ENCODE results near the gene NCOA7. TPM values are rescaled to one million over a fixed set of nuclear protein-coding genes. Genes with fewer than 3 reads are reported as not detected.
"Not testable (repeated sequence)": the region's sequence is repeated elsewhere in the genome, so short reads cannot be mapped to it uniquely, and the experiment has no call there.

NCOA7 gene
- total RNA-seq, 2 experiments from 2014 or later, result 43.2 to 53.1 TPM

DNA sequence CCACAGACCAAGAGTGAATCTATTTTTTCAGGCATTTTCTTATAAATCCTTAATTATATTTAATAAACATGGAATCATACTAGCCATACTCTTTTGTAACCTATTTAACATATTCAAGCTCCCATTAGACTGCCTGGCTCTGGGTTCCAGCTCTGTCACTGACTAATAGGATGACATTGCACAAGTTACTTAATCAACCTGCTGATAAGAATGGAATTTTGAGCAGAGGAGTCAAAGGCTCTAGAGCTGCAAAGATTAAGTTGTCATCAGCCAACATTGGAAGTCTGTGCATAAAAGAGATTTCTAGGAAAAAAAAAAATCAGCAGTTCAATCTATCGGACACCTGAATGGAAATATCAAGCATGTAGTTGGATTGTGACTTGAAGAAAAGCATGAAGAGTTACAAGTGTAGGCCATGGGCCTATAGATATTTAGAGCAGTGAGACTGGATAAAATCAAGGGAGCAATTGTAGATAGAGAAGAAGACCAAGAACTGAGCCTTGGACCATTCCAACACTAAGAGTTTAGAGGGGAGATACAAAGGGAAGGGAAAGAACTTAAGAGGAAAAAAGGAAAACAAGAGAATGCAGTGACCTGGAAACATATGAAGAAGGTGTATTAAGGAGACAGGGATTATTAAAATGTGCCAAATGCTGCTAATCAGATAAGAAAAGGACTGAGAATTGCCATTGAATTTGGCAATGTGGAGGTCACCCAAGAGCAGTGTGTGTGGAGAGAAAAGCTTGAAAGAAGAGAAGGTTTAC lies 154.8 kb downstream of the NCOA7 start:
- ChIA-PET CTCF (interaction anchor here (1.0 to 1.2 kb wide), 2 partner anchors 10 kb away, joined by 3 to 6 read pairs; partner anchors contain the start of gene HINT3), POLR2A (no interaction called here)
- DNase-seq, result no peak
- H3K36me3 Mint-ChIP-seq (ENCODE audit: low read depth), result no peaks in the 10 kb centered on the region
- no peak overlapping the region for H3K27ac Mint-ChIP-seq
- peaks cover 7% of the 10 kb centered on the region for H3K4me1 Mint-ChIP-seq
- H3K9me3 Mint-ChIP-seq, result no peaks in the 10 kb centered on the region
- H3K27me3 Mint-ChIP-seq, result peaks cover 16% of the 10 kb centered on the region
- H3K4me3 Mint-ChIP-seq, result no peak overlapping the region

DNA sequence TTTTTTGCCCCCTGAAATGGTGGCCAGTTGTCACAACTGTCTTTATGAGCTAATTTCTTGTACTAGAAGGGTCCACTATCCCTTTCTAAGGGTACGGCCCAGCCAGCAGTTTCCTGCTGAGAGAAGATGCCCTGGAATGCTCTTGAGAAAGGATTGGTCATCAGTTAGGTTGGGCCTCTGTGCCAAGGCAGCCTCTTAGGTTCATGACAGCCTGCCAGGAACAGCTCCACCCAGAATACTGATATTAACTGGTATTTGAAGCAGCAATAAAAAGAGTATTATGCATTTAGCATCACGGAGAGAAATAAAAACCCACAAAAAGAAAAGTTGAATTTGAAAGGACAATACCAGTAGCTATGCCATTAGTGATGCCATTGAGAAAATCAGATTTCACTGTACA lies 156.9 kb downstream of the NCOA7 start:
- no peaks in the 10 kb centered on the region for H3K9me3 Mint-ChIP-seq
- DNase-seq, result no peak
- POLR2A ChIA-PET, result no interaction called here
- no peaks in the 10 kb centered on the region for H3K36me3 Mint-ChIP-seq (ENCODE audit: low read depth)
- H3K27me3 Mint-ChIP-seq, result peaks cover 8% of the 10 kb centered on the region
- CTCF ChIA-PET, result interaction anchor here (1.0 to 1.8 kb wide), 4 partner anchors 9 to 156 kb away, joined by 3 to 10 read pairs (median 4); partner anchors contain the start of genes HINT3 and NCOA7
- H3K27ac Mint-ChIP-seq, result no peak overlapping the region
- H3K4me1 Mint-ChIP-seq, result peaks cover 7% of the 10 kb centered on the region
- H3K4me3 Mint-ChIP-seq, result no peak overlapping the region

DNA sequence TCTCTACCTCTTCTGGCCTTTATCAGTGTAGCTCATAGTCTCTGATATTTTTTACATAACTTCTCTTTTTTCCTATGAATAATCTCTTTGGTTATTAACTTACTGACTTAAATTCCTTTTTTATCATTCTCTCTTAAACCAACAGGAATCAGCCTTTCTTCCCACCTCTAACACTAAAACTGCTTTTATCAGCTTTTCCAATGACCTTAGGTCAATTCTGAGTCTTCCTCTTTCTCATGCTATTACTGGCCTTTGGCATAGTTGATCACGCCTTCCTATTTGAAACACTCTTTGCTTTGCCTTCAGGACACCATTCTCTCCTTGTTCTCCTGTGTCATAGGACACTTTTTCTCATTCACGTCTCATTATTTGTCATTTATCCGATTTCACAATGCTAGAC lies 157.7 kb downstream of the NCOA7 start:
- Mint-ChIP-seq H3K4me3 (no peak overlapping the region), H3K27ac (no peak overlapping the region), H3K9me3 (no peaks in the 10 kb centered on the region), H3K27me3 (peaks cover 8% of the 10 kb centered on the region), H3K4me1 (peaks cover 7% of the 10 kb centered on the region), H3K36me3 (ENCODE audit: low read depth) (no peaks in the 10 kb centered on the region)
- ChIA-PET POLR2A (no interaction called here), CTCF (interaction anchor here (1.0 to 1.8 kb wide), 4 partner anchors 8 to 157 kb away, joined by 3 to 10 read pairs (median 4); partner anchors contain the start of genes HINT3 and NCOA7)
- DNase-seq, result no peak

DNA sequence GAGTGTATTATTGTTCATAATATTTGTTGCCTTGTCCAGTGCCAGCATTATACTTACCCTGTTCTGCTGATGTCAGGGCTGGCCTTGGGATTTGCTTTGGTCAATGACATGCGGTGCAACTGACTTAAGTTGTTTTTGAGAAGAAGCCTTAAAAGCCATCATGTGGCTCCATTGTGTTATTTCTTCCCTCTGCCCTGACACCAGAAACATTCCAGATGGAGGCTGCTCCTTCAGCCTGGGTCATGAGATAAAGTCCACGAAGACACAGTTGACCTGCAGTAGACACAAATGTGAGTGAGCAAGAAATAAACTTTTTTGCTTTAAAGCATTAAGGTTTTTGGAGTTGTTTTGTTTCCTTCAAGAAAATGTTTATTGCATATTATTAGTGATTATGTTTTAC lies 158.3 kb downstream of the NCOA7 start:
- Mint-ChIP-seq H3K27ac (no peak overlapping the region), H3K4me1 (peaks cover 3% of the 10 kb centered on the region), H3K4me3 (no peak overlapping the region), H3K9me3 (no peaks in the 10 kb centered on the region), H3K36me3 (ENCODE audit: low read depth) (no peaks in the 10 kb centered on the region), H3K27me3 (peaks cover 8% of the 10 kb centered on the region)
- CTCF ChIA-PET, result interaction anchor here (1.6 kb wide), 1 partner anchor 8 kb away, joined by 10 read pairs; the partner anchor contains the start of gene HINT3
- POLR2A ChIA-PET, result no interaction called here
- no peak for DNase-seq

DNA sequence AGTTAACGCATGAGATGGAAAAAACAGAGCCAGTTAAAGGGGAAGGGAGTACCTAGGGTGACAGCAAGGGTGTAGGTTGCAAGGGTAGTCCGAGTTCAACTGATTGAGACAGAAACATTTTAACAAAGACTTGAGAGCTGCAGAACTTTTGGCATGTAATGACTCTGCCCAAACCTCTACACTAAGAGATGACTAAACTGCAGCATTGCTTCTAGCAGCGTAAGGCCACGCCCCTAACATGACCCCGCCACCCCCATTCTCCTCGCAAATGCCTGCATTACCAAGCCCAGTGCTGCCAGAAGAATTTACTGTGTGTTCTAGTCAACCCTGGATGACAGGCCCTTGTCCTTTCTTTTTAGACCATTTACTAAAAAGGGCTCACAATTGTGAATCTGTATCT lies 159.5 kb downstream of the NCOA7 start:
- CTCF ChIA-PET, result no interaction called here
- no peaks in the 10 kb centered on the region for H3K9me3 Mint-ChIP-seq
- H3K27ac Mint-ChIP-seq, result no peak overlapping the region
- no peak overlapping the region for H3K4me3 Mint-ChIP-seq
- H3K4me1 Mint-ChIP-seq, result peaks cover 5% of the 10 kb centered on the region
- peaks cover 10% of the 10 kb centered on the region for H3K27me3 Mint-ChIP-seq
- POLR2A ChIA-PET, result no interaction called here
- no peak for DNase-seq
- H3K36me3 Mint-ChIP-seq (ENCODE audit: low read depth), result no peaks in the 10 kb centered on the region

DNA sequence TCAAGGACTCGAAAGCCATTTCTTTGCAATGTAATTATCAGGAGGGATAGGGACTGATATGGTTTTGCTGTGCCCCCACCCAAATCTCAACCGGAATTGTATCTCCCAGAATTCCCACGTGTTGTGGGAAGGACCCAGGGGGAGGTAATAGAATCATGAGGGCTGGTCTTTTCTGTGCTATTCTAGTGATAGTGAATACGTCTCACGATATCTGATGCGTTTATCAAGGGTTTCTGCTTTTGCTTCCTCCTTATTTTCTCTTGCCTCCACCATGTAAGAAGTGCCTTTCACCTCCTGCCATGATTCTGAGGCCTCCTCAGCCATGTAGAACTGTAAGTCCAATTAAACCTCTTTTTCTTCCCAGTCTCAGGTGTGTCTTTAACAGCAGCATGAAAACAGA lies 160.0 kb downstream of the NCOA7 start:
- peaks cover 11% of the 10 kb centered on the region for H3K27me3 Mint-ChIP-seq

DNA sequence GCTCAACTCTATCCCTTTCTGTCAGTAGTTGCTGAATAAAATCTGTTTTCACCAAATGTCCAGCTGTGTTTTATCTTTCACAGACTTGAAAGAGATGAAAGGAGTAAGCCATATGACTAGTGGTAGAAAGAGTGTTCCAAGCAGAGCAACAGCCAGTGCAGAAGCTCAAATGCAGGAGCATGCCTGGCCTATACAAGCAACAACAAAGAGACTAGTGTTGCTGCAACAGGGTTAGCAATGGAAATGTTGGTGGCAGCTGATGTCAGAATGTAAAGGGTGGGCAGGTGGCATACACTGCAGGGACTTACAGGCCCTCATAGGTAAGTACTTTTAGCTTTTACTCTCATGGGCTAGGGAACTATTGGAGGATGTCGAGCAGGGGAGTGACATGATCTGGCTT lies 160.6 kb downstream of the NCOA7 start:
- Mint-ChIP-seq H3K27me3 (peaks cover 6% of the 10 kb centered on the region), H3K36me3 (ENCODE audit: low read depth) (no peaks in the 10 kb centered on the region), H3K27ac (no peak overlapping the region), H3K4me1 (peaks cover 7% of the 10 kb centered on the region), H3K9me3 (no peaks in the 10 kb centered on the region), H3K4me3 (no peak overlapping the region)
- POLR2A ChIA-PET, result interaction anchor here (0.6 kb wide), 1 partner anchor 74 kb away, joined by 5 read pairs; no protein-coding TSS in a partner anchor
- no peak for DNase-seq
- CTCF ChIA-PET, result interaction anchor here (1.0 to 3.2 kb wide), 4 partner anchors 23 to 159 kb away, joined by 3 to 8 read pairs (median 6); no protein-coding TSS in a partner anchor

More for the DNA sequence above, 160.0 kb downstream of the NCOA7 start:
- H3K4me3 Mint-ChIP-seq; H3K4me1 Mint-ChIP-seq; DNase-seq; H3K36me3 Mint-ChIP-seq (ENCODE audit: low read depth); POLR2A ChIA-PET; H3K9me3 Mint-ChIP-seq; H3K27ac Mint-ChIP-seq: not testable (repeated sequence)
- CTCF ChIA-PET, result interaction anchor here (1.0 kb wide), 1 partner anchor 32 kb away, joined by 3 read pairs; no protein-coding TSS in a partner anchor

DNA sequence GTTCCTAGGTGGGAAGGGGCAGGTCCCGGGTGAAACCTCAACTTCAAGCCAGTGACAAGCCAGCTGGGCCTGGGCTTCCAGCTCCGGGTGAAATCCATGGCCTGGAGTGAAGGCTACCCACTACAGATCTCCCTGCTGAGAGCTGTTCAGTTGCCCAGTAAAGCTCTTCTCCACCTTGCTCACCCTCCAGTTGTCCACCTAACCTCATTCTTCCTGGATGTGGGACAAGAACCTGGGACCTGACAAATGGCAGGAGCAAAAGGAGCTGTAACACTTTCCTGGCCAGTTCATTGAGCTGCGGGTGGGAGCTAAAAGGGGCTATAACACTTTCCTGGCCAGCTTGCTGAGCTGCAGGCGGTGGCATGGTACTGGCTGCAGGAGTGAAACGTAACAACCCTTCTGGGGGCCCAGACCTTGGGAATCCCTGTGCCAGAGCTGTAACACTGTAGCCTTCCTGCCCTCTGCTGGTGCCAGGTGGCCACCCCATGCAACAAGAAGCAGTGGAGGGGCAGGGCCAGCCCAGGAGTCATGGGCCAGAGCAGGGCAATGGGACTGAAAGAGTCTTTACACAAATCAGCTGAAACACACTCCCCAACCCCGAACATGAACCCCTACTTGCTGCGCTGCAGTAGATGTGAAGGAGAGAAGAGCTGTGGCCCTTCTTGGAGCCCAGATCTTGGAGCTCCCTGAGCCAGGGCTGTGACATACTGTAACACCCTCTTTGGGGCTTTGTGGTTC lies 162.2 kb downstream of the NCOA7 start:
- ChIA-PET POLR2A (interaction anchor here (0.6 to 1.2 kb wide), 2 partner anchors 163 to 172 kb away, joined by 3 to 4 read pairs; partner anchors contain the start of gene NCOA7), CTCF (interaction anchor here (0.9 to 3.2 kb wide), 12 partner anchors 10 to 199 kb away, joined by 3 to 18 read pairs (median 4); partner anchors contain the start of gene NCOA7)
- H3K4me1 Mint-ChIP-seq, result peaks cover 7% of the 10 kb centered on the region
- no peak overlapping the region for H3K4me3 Mint-ChIP-seq
- H3K9me3 Mint-ChIP-seq, result no peaks in the 10 kb centered on the region
- H3K36me3 Mint-ChIP-seq (ENCODE audit: low read depth), result no peaks in the 10 kb centered on the region
- H3K27ac Mint-ChIP-seq, result no peak overlapping the region
- DNase-seq, result peak; percentile 35
- peaks cover 6% of the 10 kb centered on the region for H3K27me3 Mint-ChIP-seq

DNA sequence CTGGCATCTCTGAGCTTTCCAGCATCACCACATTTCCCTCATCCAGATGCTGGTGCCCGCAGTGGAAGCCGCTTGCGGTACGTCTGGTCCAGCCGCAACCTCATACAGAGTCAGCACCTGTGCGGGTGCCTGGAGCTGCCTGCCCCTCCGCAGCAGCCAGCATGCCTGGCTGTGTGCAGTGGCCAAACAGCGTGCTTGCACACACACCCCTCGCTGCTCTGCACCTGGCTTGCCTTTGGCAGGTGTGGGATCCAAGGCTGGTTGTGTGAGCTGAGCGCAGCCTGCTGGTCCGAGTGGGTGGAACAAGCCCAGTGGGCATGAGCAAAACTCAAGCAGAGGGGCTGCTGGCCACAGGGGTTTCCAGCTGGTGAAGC lies 162.7 kb downstream of the NCOA7 start:
- Mint-ChIP-seq H3K27me3 (peaks cover 5% of the 10 kb centered on the region), H3K9me3 (no peaks in the 10 kb centered on the region), H3K36me3 (ENCODE audit: low read depth) (no peaks in the 10 kb centered on the region), H3K4me3 (no peak overlapping the region), H3K27ac (no peak overlapping the region), H3K4me1 (peaks cover 7% of the 10 kb centered on the region)
- ChIA-PET CTCF (interaction anchor here (1.0 to 3.2 kb wide), 9 partner anchors 11 to 200 kb away, joined by 3 to 18 read pairs (median 7); partner anchors contain the start of gene NCOA7), POLR2A (interaction anchor here (1.2 kb wide), 1 partner anchor 163 kb away, joined by 3 read pairs; the partner anchor contains the start of gene NCOA7)
- no peak for DNase-seq

DNA sequence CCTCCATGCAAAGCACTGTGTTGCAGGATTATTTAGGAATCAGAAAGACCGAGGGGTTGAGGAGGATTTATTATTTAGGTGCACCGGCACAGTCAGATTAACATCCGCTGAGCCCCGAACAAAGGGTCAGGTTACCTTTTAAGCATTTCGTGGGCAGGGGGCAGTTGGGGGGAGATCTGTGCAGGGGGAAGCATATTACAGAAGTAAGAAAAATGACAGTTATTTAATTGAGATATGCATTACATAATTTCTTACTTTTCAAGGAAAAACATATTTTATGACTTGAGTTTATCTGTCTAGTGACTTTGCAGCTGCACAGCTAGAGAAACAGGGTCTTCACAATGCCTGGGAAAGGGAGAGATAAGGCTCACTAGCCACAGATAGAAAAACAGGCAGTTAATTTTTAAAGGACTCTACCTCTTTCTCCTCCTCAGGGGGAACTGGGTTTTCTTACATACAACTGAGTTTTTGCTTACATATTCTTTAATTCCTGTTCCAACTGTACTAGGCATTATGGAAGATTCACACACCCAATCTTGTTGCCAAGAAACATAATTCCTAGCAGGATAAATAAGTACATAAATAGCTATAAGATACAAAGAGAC lies 164.1 kb downstream of the NCOA7 start:
- ChIA-PET CTCF (interaction anchor here (0.9 to 5.5 kb wide), 10 partner anchors 10 to 169 kb away, joined by 3 to 50 read pairs (median 12); partner anchors contain the start of gene NCOA7), POLR2A (no interaction called here)

DNA sequence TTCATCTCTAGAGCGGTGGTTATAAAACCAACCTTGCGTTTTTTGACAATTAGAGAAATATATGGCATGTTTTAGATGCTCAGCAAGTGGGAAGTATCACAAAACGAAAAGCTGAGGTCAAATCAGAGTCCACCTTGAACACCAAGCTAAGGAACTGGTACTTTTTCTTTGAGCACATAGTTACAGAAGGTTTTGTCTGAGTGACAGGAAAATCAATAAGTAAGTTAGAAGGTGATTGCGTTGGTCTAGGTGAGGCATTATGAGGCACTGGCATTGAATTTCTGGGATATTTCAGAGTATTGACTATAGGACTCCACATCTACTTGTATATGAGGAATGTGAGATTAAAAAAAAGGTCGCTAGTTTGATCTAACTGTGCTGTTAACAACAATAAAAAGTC lies 165.2 kb downstream of the NCOA7 start:
- DNase-seq, result no peak
- H3K4me3 Mint-ChIP-seq, result no peak overlapping the region

More for the DNA sequence above, 164.1 kb downstream of the NCOA7 start:
- Mint-ChIP-seq H3K9me3 (no peaks in the 10 kb centered on the region), H3K27ac (no peak overlapping the region), H3K4me3 (no peak overlapping the region), H3K4me1 (peaks cover 7% of the 10 kb centered on the region), H3K36me3 (ENCODE audit: low read depth) (no peaks in the 10 kb centered on the region), H3K27me3 (peaks cover 3% of the 10 kb centered on the region)
- no peak for DNase-seq

More for the DNA sequence above, 165.2 kb downstream of the NCOA7 start:
- Mint-ChIP-seq H3K36me3 (ENCODE audit: low read depth) (no peaks in the 10 kb centered on the region), H3K9me3 (no peaks in the 10 kb centered on the region), H3K27me3 (peaks cover 3% of the 10 kb centered on the region), H3K4me1 (peaks cover 7% of the 10 kb centered on the region), H3K27ac (no peak overlapping the region)
- ChIA-PET POLR2A (interaction anchor here (0.6 to 1.0 kb wide), 3 partner anchors 24 to 175 kb away, joined by 3 to 7 read pairs (median 3); partner anchors contain the start of gene NCOA7), CTCF (interaction anchor here (0.6 to 5.5 kb wide), 42 partner anchors 8 to 646 kb away, joined by 3 to 50 read pairs (median 6); partner anchors contain the start of genes NCOA7 and TRMT11)
